Stimulated activated naive CD8-positive, alpha-beta T cell treated with anti-CD3 and anti-CD28 coated beads, Interleukin-15, amount 100 ng/mL, for 72 hours (primary cell): ENCODE measurements around the gene RBL1.
A peak's percentile ranks its signal among the peaks of the same experiment; 100 is the strongest.

Experiments used
- ATAC-seq: fragments of 150-1000 bp; cut with Tn5 transposase; 2 replicates; pipeline ENCODE4 v1.10.0; 2021; ENCODE audit warnings: mild to moderate bottlenecking, moderate library complexity
- DNase-seq, 2 donors: peaks; one replicate each; pipeline ENCODE4 v3.0.0; 2021 to 2022
- H3K27ac Mint-ChIP-seq, 2 donors: one replicate each; pipeline ENCODE4 v1.8.0; 2022; ENCODE audit warnings: mild to moderate bottlenecking in 2 of 2, mixed read lengths in 2 of 2, moderate library complexity in 2 of 2
- H3K27me3 Mint-ChIP-seq: one replicate; pipeline ENCODE4 v1.8.0; 2022; ENCODE audit warnings: mixed read lengths
- H3K4me1 Mint-ChIP-seq: one replicate; pipeline ENCODE4 v1.8.0; 2022; ENCODE audit warnings: mild to moderate bottlenecking, mixed read lengths
- H3K4me3 Mint-ChIP-seq, 2 donors: one replicate each; pipeline ENCODE4 v1.8.0; 2022; ENCODE audit warnings: mild to moderate bottlenecking in 2 of 2, mixed read lengths in 2 of 2, moderate library complexity in 1 of 2
- H3K9me3 Mint-ChIP-seq, 2 donors: one replicate each; pipeline ENCODE4 v1.8.0; 2022; ENCODE audit warnings: mixed read lengths in 2 of 2

RBL1 gene

GRCh38 chr20:36951979-36952738, 143.6 kb downstream of the RBL1 start:
- Mint-ChIP-seq H3K4me1 (peaks cover 44% of the 10 kb centered on the region), H3K4me3 (peak overlapping the region; percentile 92 to 96), H3K9me3 (peaks cover 0 to under 1% of the 10 kb centered on the region in 2 donors), H3K27me3 (no peaks in the 10 kb centered on the region), H3K27ac (peak overlapping the region; percentile 84 to 95)
- DNase-seq (no peak), ATAC-seq (no peak)

- ATAC-seq = peak; percentile 97
- Mint-ChIP-seq H3K9me3 (peaks cover 0 to 4% of the 10 kb centered on the region in 2 donors), H3K4me3 (peak within 1 kb of the TSS; percentile 92 to 96), H3K27ac (peak within 1 kb of the TSS; percentile 84 to 95), H3K4me1 (peaks cover 52% of the 10 kb centered on the region), H3K27me3 (no peaks in the 10 kb centered on the region)
- DNase-seq = peak; percentile 95 to 96
These were observed 144.4 kb downstream of the RBL1 start, which contains the start of gene SAMHD1 for GRCh38 chr20:36951198-36951978. TSS of gene SAMHD1 (minus strand) at chr20:36951708. CDS start at chr20:36951643, 65 bp downstream.

- Mint-ChIP-seq H3K27me3 (no peaks in the 10 kb centered on the region), H3K4me1 (peaks cover 59% of the 10 kb centered on the region), H3K4me3 (peak overlapping the region; percentile 92 to 96), H3K27ac (peak overlapping the region; percentile 84 to 95), H3K9me3 (peaks cover 0 to 4% of the 10 kb centered on the region in 2 donors)
- ATAC-seq (peak; percentile 1), DNase-seq (peak; percentile 20 to 43)
These were observed 145.2 kb downstream of the RBL1 start for GRCh38 chr20:36950414-36951197.
